GM12878 (cell line): Measurements from ENCODE around the gene MYO3B.

Experiments
- EP300 ChIP-seq, 2 experiments: fragments of 150-350 bp in 1 of 2; IDR thresholded peaks; 2 replicates each; pipeline ENCODE4 v1.6.1; 2011 to 2012; ENCODE audit warnings: low read depth in 2 of 2, low read length in 2 of 2, borderline replicate concordance in 1 of 2, improper control_type of control experiment in 1 of 2, inconsistent platforms in 1 of 2; ENCODE audit not compliant: control insufficient read depth in 1 of 2
- GABPA ChIP-seq: IDR thresholded peaks from 2 replicates; pipeline ENCODE4 v1.6.1; 2014; ENCODE audit warnings: antibody characterized with exemption, low read depth, mild to moderate bottlenecking, inconsistent platforms
- NFYA ChIP-seq: IDR thresholded peaks from 2 replicates; pipeline ENCODE4 v1.6.1; 2011; ENCODE audit warnings: low read depth, mild to moderate bottlenecking, low read length, improper control_type of control experiment, borderline replicate concordance
- NFYB ChIP-seq: IDR thresholded peaks from 2 replicates; pipeline ENCODE4 v1.6.1; 2011; ENCODE audit warnings: low read depth, mild to moderate bottlenecking, low read length, improper control_type of control experiment, moderate library complexity; ENCODE audit not compliant: insufficient read depth
- POLR2AphosphoS2 ChIP-seq: IDR thresholded peaks from 2 replicates; pipeline ENCODE4 v1.6.1; 2011; ENCODE audit warnings: low read depth, mild to moderate bottlenecking, low read length, improper control_type of control experiment, moderate library complexity
- RAD21 ChIP-seq: IDR thresholded peaks from 2 replicates; pipeline ENCODE4 v1.6.1; 2011; ENCODE audit warnings: mild to moderate bottlenecking, low read depth, low read length, moderate library complexity; ENCODE audit not compliant: insufficient read depth
- STAT3 ChIP-seq: IDR thresholded peaks from 2 replicates; pipeline ENCODE4 v1.6.1; 2011; ENCODE audit warnings: low read depth, low read length, improper control_type of control experiment
- ZNF274 ChIP-seq: IDR thresholded peaks from one replicate; pipeline ENCODE4 v1.8.0; 2011; ENCODE audit not compliant: insufficient read length, insufficient read depth
- TF ChIP-seq, protein P1 (sequence below): IDR thresholded peaks from 2 replicates; pipeline ENCODE4 v1.6.1; 2012; ENCODE audit warnings: low read depth, low read length, improper control_type of control experiment

DNA sequence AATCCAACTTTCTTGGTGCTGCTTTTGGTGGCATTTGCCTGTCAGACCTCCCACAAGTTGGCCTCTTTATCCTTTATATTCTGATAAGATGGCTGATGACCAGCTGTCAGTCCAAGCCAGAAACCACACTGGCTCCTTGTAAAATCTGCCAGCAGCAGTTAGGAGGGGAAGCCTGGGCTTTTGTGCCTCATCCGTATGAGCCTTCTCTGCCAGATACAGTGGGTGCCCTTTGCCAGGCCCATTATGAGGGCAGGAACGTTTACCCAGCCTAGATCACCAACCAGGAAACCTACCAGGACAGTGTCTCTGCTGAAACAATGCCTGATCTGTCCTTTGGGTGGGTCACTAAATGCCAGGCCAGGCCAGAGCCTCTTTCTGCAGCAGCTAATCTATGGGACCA lies 334.3 kb downstream of the MYO3B start:
- no peak for TF ChIP-seq NFYA
- no peak for TF ChIP-seq EP300 (IDR thresholded peaks at IDR 0.05; ENCODE audit: borderline replicate concordance in 1 of 2, control insufficient read depth in 1 of 2, low read depth in 2 of 2, low read length in 2 of 2)
- no peak for TF ChIP-seq STAT3
- no peak for TF ChIP-seq NFYB
- TF ChIP-seq GABPA, result no peak
- TF ChIP-seq, protein P1, sequence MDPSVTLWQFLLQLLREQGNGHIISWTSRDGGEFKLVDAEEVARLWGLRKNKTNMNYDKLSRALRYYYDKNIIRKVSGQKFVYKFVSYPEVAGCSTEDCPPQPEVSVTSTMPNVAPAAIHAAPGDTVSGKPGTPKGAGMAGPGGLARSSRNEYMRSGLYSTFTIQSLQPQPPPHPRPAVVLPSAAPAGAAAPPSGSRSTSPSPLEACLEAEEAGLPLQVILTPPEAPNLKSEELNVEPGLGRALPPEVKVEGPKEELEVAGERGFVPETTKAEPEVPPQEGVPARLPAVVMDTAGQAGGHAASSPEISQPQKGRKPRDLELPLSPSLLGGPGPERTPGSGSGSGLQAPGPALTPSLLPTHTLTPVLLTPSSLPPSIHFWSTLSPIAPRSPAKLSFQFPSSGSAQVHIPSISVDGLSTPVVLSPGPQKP, result no peak
- TF ChIP-seq POLR2AphosphoS2, result no peak
- TF ChIP-seq RAD21, result no peak
- TF ChIP-seq ZNF274, result no peak
